ENCODE data around the gene ZNF785. TPM values are rescaled to one million over a fixed set of nuclear protein-coding genes. Genes with fewer than 3 reads are reported as not detected.

ZNF785 gene
- total and polyA plus RNA-seq, 2 of the 13 experiments (the other 11 are each of a cell fraction or from before 2014, with no cell fraction given): 0.01 TPM; not detected in 1

- TF ChIP-seq ZNF703 (CRISPR knock-in tag; IDR thresholded peaks at IDR 0.05; ENCODE audit: borderline replicate concordance) (peak; percentile 93; the same call in 1 of the 2 replicates), ZBTB34 (CRISPR knock-in tag; IDR thresholded peaks at IDR 0.05) (0 out of 2 replicates have a peak, but pooled peaks have one; percentile 85), MXD1 (CRISPR knock-in tag; IDR thresholded peaks at IDR 0.05) (peak; percentile 95), ZNF143 (CRISPR knock-in tag; IDR thresholded peaks at IDR 0.05) (peak; percentile 66; the same call in 1 of the 2 replicates), PAX8 (CRISPR knock-in tag; IDR thresholded peaks at IDR 0.05; ENCODE audit: borderline replicate concordance) (peak; percentile 96; the same call in 1 of the 2 replicates), ZNF205 (CRISPR knock-in tag; IDR thresholded peaks at IDR 0.05) (peak; percentile 94), ZBTB2 (CRISPR knock-in tag; IDR thresholded peaks at IDR 0.05; ENCODE audit: low read depth) (peak; percentile 79), REPIN1 (CRISPR knock-in tag; IDR thresholded peaks at IDR 0.05; ENCODE audit: borderline replicate concordance, low read depth) (peak; percentile 66), REL (CRISPR knock-in tag; conservative IDR thresholded peaks at IDR 0.05) (peak; percentile 86), MAFF (IDR thresholded peaks at IDR 0.05; ENCODE audit: low read depth, low read length) (0 out of 2 replicates have a peak, but pooled peaks have one; percentile 37), PRPF4 (IDR thresholded peaks at IDR 0.05; ENCODE audit: low read depth, low read length, poor library complexity, severe bottlenecking) (no peak), RXRB (CRISPR knock-in tag; IDR thresholded peaks at IDR 0.05; ENCODE audit: borderline replicate concordance) (peak; percentile 81), LRRFIP1 (CRISPR knock-in tag; conservative IDR thresholded peaks at IDR 0.05) (no peak), ZBTB25 (CRISPR knock-in tag; IDR thresholded peaks at IDR 0.05) (peak; percentile 98), ZNF543 (CRISPR knock-in tag; IDR thresholded peaks at IDR 0.05) (peak; percentile 81), ZNF441 (CRISPR knock-in tag; IDR thresholded peaks at IDR 0.05; ENCODE audit: borderline replicate concordance) (peak; percentile 90; the same call in 1 of the 2 replicates), PLRG1 (conservative IDR thresholded peaks at IDR 0.05) (no peak), PBX2 (CRISPR knock-in tag; IDR thresholded peaks at IDR 0.05) (0 out of 2 replicates have a peak, but pooled peaks have one; percentile 7), MYNN (CRISPR knock-in tag; IDR thresholded peaks at IDR 0.05; ENCODE audit: low read depth) (peak; percentile 93; the same call in 1 of the 2 replicates), NR3C1 (CRISPR knock-in tag; IDR thresholded peaks at IDR 0.05) (0 out of 2 replicates have a peak, but pooled peaks have one; percentile 87)
These were observed 24.7 kb upstream of the ZNF785 start, which contains the start of gene ZNF689 (continued) for GRCh38 chr16:30609926-30610839.
